Stimulated activated effector memory CD8-positive, alpha-beta T cell treated with anti-CD3 and anti-CD28 coated beads, Interleukin-12 subunit alpha, Interleukin-12 subunit beta, amount 100 ng/mL, for 72 hours (primary cell): Measurements from ENCODE around the gene MLKL.
"Not testable (repeated sequence)": the region's sequence is repeated elsewhere in the genome, so short reads cannot be mapped to it uniquely, and the experiment has no call there.

Experiments
- ATAC-seq: fragments of 150-1000 bp; cut with Tn5 transposase; 2 replicates; pipeline ENCODE4 v1.10.0; 2021
- DNase-seq, 2 donors: peaks; one replicate each; pipeline ENCODE4 v3.0.0; 2021 to 2022; ENCODE audit warnings: low spot score in 2 of 2
- H3K27ac Mint-ChIP-seq: one replicate; pipeline ENCODE4 v1.8.0; 2022; ENCODE audit warnings: mild to moderate bottlenecking, mixed read lengths
- H3K36me3 Mint-ChIP-seq: one replicate; pipeline ENCODE4 v1.8.0; 2022; ENCODE audit warnings: mild to moderate bottlenecking, mixed read lengths
- H3K4me1 Mint-ChIP-seq: one replicate; pipeline ENCODE4 v1.8.0; 2022; ENCODE audit warnings: mixed read lengths
- H3K4me3 Mint-ChIP-seq: one replicate; pipeline ENCODE4 v1.8.0; 2022; ENCODE audit warnings: mild to moderate bottlenecking, mixed read lengths
- H3K9me3 Mint-ChIP-seq: one replicate; pipeline ENCODE4 v1.8.0; 2022; ENCODE audit warnings: mixed read lengths

The MLKL gene

DNA sequence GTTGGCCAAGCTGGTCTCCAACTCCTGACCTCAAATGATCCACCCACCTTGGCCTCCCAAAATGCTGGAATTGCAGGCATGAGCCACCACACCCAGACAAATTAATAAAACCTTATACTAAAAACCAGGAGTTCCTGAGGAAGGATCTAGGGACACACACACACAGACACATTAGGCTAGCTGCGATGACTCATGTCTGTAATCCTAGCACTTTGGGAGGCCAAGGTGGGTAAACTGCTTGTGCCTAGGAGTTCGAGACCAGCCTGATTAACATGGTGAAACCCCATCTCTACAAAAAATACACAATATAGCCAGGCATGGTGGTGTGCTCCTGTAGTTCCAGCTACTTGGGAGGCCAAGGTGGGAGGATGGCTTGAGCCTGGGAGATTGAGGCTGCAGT lies 47.8 kb downstream of the MLKL start:
- not testable (repeated sequence) for H3K4me3 Mint-ChIP-seq, DNase-seq, ATAC-seq, H3K9me3 Mint-ChIP-seq
- Mint-ChIP-seq H3K27ac (peak overlapping the region; percentile 61), H3K36me3 (peaks cover 99% of the 10 kb centered on the region), H3K4me1 (peaks cover 19% of the 10 kb centered on the region)

DNA sequence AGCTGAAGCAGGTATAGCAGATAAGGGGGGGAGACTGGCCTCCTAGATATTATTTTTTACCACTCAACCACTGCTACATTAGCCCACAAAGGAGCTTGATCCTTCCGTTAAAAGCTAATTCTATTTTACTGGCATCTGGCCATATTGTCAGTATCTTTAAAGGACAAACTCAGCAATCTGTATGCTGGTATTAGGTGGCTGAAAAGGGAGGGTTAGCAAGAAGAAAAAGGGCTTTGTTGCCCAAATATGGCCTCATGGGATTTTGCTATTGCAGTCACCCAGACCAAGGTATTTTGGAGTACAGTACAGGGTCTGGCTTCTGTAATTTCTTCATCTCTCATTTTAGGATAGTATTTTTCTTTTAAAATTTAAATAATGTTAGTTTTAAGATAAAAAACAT lies 48.4 kb downstream of the MLKL start:
- Mint-ChIP-seq H3K27ac (no peak overlapping the region), H3K4me1 (peaks cover 17% of the 10 kb centered on the region), H3K9me3 (no peaks in the 10 kb centered on the region), H3K36me3 (peaks cover 99% of the 10 kb centered on the region), H3K4me3 (no peak overlapping the region)
- no peak for ATAC-seq
- no peak for DNase-seq

DNA sequence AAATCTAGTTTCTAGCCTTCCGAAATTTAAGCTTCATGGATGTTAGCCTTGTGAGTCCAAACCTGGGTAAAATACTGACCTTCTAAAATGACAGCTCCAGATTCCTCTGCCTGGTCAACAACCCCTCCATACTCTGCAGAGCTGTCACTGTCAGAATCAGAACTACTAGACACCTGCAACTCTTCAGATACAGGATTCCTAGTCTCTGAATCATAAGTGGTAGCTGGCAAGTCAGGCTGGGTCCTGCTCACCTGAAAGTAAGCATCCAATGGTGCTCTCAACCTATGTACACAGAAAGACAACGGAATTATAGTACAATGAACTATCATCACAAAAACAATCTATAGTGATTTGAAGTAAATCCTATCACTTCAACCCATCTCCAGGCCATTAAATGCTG lies 48.8 kb downstream of the MLKL start:
- no peak for ATAC-seq
- Mint-ChIP-seq H3K4me1 (peaks cover 14% of the 10 kb centered on the region), H3K27ac (no peak overlapping the region), H3K4me3 (no peak overlapping the region), H3K9me3 (no peaks in the 10 kb centered on the region), H3K36me3 (peaks cover 99% of the 10 kb centered on the region)
- DNase-seq = no peak

DNA sequence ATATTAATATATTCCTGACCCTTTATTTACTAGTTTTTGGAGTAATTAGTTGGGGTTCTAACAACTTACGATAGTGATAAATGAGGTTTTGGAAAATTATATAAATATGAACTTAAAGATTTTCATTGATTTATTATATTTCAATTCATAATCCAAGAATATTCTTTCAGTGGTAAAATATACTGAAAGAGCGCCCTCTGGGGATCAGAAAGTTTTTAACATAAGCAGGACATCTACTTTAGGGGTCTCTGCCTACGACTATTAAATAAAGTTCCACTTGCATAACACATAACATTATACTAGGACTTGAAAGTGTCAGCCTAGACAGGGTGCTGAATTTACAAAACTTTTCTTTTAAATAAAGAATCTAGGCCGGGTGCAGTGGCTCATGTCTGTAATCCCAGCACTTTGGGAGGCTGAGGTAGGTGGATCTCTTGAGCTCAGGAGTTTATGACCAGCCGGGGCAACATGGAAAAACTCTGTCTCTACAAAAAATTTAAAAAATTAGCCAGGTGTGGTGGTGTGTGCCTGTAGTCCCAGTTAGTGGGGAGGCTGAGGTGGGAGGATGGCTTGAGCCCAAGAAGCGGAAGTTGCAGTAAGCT lies 49.6 kb downstream of the MLKL start:
- Mint-ChIP-seq H3K36me3 (peaks cover 99% of the 10 kb centered on the region), H3K9me3 (no peaks in the 10 kb centered on the region), H3K27ac (no peak overlapping the region), H3K4me1 (peaks cover 12% of the 10 kb centered on the region), H3K4me3 (no peak overlapping the region)
- no peak for DNase-seq
- no peak for ATAC-seq

DNA sequence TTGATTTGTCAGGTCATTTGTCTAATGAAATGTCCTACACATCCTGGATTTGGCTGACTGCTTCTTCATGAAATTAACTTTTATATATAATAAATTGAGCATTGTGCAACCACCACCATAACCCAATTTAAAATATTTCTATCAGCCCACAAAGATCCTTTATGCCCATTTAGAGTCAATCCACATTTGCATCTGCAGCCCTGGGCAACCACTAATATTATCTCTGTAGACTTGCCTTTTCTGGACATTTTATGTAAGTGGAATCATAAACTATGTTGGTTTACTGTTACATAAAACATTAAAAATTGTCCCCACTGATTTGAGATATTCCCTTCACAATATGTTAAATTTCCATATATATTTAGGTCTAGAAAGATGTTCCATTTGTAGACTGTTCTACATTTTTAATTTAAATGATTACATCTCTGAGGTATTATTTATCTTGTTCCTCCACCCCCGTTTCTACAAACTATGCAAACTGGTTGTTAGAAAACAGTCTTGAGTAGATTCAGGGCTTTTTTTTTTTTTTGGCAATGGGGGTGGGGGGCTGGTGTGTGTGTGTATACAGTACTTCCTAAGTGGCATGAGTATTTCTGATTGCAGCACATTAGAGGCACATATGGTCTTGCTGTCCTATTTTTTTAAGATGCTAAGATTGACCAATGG lies 50.7 kb downstream of the MLKL start:
- DNase-seq (no peak), ATAC-seq (no peak)
- Mint-ChIP-seq H3K36me3 (peaks cover 99% of the 10 kb centered on the region), H3K27ac (no peak overlapping the region), H3K4me1 (peaks cover 12% of the 10 kb centered on the region), H3K4me3 (no peak overlapping the region), H3K9me3 (no peaks in the 10 kb centered on the region)

DNA sequence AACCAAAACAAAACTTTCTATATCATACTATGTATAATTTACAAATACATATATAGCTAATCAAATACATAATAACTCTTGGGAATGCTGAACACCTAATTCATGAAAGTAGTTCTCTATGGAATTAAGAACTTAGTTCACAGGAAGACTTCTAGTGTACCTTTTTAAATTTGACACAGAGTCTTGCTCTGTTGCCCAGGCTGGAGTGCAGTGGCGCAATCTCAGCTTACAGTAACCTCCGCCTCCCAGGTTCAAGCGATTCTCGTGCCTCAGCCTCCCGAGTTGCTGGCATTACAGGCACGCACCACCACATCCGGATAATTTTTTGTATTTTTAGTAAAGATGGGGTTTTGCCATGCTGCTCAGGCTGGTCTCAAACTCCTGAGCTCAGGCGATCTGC lies 58.7 kb downstream of the MLKL start:
- Mint-ChIP-seq H3K4me3 (no peak overlapping the region), H3K4me1 (no peaks in the 10 kb centered on the region), H3K27ac (no peak overlapping the region), H3K36me3 (peaks cover 100% of the 10 kb centered on the region), H3K9me3 (no peaks in the 10 kb centered on the region)
- ATAC-seq (no peak), DNase-seq (no peak)

DNA sequence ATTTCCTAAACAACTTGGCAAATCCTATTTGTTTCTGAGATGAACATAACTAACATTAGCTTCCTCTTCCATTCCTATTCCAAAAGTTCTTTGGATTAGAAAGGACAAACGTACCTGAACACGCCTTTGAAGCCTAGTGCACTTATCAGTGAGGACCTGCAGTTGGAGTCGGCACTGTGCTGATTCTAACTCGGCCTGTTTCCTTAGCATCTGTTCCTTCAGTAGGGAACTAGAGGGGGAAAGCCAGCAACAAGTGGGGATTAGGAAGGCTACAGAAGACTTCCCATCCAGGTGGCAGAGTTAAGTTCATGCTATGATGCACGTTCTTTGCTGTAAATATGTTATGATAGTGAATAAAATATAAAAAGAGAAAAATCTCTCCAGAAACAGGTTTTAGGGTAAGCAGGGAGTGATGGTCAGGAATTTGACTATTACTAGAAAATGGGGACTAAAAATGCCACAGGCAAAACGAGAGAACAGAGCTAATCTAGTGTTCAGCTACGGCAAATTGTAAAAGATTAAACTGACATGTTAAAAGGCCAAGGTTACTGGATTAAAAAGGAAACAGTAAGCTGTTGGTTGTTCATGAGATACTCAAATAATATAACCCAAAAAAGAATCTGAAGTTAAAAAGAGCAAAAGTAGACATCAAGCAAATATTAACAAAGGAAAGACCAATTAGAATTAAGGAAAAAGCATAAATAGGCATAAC lies 62.8 kb downstream of the MLKL start:
- Mint-ChIP-seq H3K9me3 (no peaks in the 10 kb centered on the region), H3K4me3 (no peak overlapping the region), H3K27ac (no peak overlapping the region), H3K36me3 (peaks cover 100% of the 10 kb centered on the region), H3K4me1 (no peaks in the 10 kb centered on the region)
- ATAC-seq (no peak), DNase-seq (no peak)

DNA sequence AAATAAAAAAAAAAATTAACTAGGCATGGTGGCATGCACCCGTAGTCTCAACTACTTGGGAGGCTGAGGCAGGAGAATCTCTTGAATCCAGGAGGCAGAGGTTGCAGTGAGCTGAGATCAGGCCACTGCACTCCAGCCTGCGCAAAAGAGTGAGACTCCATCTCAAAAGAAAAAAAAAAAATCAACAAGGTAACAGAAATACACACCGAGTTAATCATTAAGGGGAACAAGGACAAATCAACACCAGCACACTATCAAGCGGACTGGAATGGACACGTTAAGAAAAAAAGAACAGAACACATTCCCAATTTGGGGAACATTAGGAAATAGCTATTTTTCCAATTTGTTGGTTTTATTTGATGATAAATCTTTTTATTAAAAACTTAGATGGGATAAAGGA lies 65.4 kb downstream of the MLKL start:
- Mint-ChIP-seq H3K36me3 (peaks cover 100% of the 10 kb centered on the region), H3K9me3 (no peaks in the 10 kb centered on the region), H3K4me3 (no peak overlapping the region), H3K27ac (no peak overlapping the region), H3K4me1 (no peaks in the 10 kb centered on the region)
- DNase-seq = no peak
- no peak for ATAC-seq

DNA sequence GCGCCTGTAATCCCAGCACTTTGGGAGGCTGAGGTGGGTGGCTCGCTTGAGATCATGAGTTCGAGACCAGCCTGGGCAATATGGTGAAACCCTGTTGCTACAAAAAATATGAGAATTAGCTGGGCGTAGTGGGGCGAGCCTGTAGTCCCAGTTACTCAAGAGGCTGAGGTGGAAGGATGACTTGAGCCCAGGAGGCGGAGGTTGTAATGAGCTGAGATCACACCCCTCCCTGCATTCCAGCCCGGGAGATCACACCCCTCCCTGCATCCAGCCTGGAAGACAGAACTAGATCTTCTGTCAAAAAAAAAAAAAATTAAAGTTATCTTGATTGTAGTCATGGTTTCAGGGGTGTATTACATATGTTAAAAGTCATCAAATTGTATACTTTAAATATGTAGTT lies 67.0 kb downstream of the MLKL start:
- peaks cover 100% of the 10 kb centered on the region for H3K36me3 Mint-ChIP-seq
- H3K9me3 Mint-ChIP-seq = no peaks in the 10 kb centered on the region
- H3K27ac Mint-ChIP-seq = no peak overlapping the region
- H3K4me1 Mint-ChIP-seq = peaks cover 12% of the 10 kb centered on the region
- ATAC-seq = no peak
- no peak for DNase-seq
- no peak overlapping the region for H3K4me3 Mint-ChIP-seq

DNA sequence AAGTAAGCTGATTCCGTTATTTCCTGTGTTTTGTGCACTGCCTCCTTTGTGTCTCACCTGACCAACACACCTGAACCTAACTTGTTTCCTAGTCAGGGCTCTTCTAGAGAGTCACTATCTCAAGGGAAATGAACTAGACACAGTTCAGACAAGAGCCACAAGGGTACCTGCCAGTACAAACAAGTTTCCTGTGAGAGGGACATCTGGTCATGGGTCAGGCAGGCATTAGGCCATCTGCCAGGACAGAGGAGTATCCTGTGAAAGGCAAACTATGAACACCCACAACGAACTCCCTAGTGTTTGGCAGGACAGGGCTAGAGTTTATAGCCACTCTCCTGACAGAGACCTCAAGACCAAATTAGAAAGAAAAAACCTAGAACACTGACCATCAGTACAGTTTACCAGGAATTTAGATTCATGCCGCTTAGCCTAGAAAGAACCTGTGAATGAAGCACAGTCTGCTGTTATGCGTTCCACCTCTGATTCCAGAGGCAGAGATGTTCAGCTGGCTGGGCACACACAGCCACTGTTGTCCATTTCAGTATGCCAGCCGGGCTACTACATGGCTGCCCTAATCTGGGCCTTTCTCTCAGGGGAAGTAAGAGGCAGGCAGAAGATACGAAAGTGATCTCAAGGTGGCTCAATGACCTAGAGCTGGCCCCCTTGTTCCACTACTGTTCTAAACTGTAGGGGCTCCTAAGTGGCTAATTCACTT lies 73.0 kb downstream of the MLKL start:
- peak; percentile 2 for ATAC-seq
- peak overlapping the region; percentile 78 for H3K27ac Mint-ChIP-seq
- H3K36me3 Mint-ChIP-seq = peaks cover 100% of the 10 kb centered on the region
- peak overlapping the region; percentile 3 for H3K4me3 Mint-ChIP-seq
- no peak for DNase-seq
- peaks cover 46% of the 10 kb centered on the region for H3K4me1 Mint-ChIP-seq
- no peaks in the 10 kb centered on the region for H3K9me3 Mint-ChIP-seq

DNA sequence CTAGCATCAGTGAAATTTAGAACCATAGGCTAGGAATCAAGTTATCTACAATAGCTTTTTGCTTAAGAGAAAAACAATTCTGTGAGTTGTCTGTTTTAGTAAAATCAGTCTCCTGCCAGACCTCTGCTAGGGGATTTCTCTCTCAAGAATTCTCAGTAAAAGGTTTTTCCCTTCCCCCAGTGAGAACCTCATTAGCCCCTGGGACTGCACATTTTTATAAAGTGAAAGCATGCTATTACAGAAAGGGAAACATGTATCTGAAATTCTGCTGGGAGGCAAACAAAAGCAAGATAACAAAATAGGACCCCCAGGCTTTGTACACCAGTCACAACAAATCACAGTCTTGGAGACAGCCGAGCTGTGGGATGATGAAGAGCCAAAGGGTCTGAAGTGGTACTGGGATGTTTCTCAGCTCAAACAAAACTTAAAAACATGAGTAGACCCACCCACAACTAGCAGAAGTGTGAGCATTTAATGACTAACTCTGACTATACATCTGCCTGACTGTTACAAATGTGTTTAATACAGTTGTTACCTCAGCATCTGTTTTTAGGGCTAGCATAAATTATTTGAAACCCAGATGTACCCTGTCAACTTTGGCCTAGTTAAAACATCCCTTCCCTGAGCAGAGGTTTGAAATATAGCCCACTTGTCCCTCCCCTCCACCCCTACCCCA lies 73.8 kb downstream of the MLKL start:
- Mint-ChIP-seq H3K27ac (peak overlapping the region; percentile 78), H3K36me3 (peaks cover 100% of the 10 kb centered on the region), H3K4me1 (peaks cover 46% of the 10 kb centered on the region), H3K9me3 (no peaks in the 10 kb centered on the region), H3K4me3 (peak overlapping the region; percentile 3)
- DNase-seq (no peak), ATAC-seq (peak; percentile 97)

DNA sequence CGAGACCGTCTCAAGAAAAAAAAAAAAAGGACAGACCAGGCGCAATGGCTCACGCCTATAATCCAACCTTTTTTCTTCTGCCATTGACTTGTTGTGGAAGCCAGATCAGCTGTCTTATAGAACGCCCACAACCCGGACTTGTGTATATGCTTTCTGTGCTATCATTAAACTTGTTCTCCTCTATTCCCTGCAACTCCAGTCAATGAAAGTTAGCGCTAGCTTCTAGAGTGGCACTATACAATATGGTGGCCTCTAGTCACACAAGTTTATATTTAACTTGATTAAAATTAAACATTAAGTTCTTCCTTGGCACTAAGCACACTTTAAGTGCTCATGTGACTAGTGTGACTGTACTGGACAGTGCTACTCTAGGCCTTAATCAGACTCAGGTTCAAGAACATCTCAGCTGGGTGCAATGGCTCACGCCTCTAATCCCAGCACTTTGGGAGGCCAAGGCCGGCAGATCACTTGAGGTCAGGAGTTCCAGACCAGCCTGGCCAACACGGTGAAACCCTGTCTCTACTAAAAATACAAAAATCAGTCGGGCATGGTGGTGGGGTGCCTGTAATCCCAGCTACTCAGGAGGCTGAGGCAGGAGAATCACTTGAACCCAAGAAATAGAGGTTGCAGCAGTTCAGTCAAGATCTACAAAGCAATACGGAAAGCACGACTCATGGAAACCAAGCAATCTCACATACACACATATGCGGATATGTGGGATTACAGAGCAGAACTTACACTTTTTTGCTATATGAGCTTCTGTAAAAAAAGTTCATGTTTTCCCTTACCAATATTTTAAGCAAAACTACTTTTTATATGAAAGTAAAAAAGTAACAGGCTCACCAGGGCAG lies 74.9 kb downstream of the MLKL start:
- DNase-seq (no peak), ATAC-seq (no peak)
- Mint-ChIP-seq H3K4me3 (peak overlapping the region; percentile 3), H3K27ac (peak overlapping the region; percentile 78), H3K36me3 (peaks cover 100% of the 10 kb centered on the region), H3K9me3 (no peaks in the 10 kb centered on the region), H3K4me1 (peaks cover 46% of the 10 kb centered on the region)

DNA sequence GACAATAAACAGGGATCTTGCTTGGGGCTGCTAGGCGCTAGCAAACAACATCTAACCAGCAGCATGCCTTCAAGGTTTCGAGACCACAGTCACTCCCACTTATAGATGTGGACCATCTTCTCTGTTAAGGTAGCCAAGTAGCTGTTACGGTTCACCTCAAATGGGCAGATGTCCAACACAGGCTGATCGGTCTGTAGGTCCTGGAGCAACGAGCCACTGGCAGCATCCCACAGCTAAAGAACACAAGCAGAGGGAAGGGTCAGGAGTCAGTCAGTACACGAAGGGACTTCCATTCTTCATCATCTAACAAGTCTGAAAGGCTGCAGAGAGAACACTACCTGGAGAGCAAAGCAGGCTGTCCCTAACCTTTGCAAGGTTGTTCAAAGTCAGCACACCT lies 76.8 kb downstream of the MLKL start:
- no peaks in the 10 kb centered on the region for H3K9me3 Mint-ChIP-seq
- no peak for DNase-seq
- ATAC-seq = no peak
- peaks cover 36% of the 10 kb centered on the region for H3K4me1 Mint-ChIP-seq
- no peak overlapping the region for H3K27ac Mint-ChIP-seq
- peaks cover 100% of the 10 kb centered on the region for H3K36me3 Mint-ChIP-seq
- no peak overlapping the region for H3K4me3 Mint-ChIP-seq

DNA sequence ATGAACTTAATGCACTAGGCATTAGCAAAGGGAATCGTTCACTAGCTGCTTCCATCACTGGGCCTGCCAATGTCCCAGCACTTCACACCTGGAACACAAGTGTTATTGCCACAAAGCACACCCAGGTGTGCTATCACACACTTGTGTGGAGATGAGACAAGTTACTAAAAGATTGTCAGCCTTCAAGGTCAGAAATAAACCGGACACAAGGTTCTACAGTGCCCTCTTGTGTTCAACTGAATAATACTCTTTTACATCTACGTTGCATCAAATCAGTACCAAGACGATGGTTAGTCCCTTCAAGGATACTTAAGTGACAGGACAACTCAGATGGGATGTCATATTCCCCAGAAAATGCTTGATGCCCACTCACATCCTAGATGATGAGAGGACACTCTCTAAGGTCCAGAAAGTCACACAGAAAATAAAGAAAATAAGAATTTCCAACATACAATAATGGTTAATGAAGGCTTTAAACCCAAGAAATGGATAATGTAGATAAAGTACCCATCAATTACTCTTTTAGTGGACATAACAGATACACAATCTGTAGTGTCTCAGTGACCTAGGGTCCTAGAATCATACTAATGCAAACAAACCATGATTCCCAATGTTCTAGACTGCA lies 77.3 kb downstream of the MLKL start:
- H3K4me3 Mint-ChIP-seq = no peak overlapping the region
- DNase-seq (no peak), ATAC-seq (no peak)
- H3K4me1 Mint-ChIP-seq = peaks cover 31% of the 10 kb centered on the region
- peaks cover 99% of the 10 kb centered on the region for H3K36me3 Mint-ChIP-seq
- no peaks in the 10 kb centered on the region for H3K9me3 Mint-ChIP-seq
- H3K27ac Mint-ChIP-seq = no peak overlapping the region
